NCI-H1417 treated with DMSO at 0.1 percent for 48 hours (cell line): Measurements from ENCODE around the gene CD47.

ENCODE experiments used
- DNase-seq: peaks from one replicate; lab custom pipeline; 2025; lab: John Stamatoyannopoulos, UW

CD47 gene

GRCh38 chr3:108053067-108053466, 37.8 kb downstream of the CD47 start:
- no peak for DNase-seq

GRCh38 chr3:108051005-108051404, 39.8 kb downstream of the CD47 start:
- DNase-seq, result no peak

- DNase-seq, result no peak
These were observed 42.8 kb downstream of the CD47 start for GRCh38 chr3:108047987-108048386.

- no peak for DNase-seq
These were observed 44.6 kb downstream of the CD47 start for GRCh38 chr3:108046247-108046646.

- DNase-seq, result no peak
These were observed 46.1 kb downstream of the CD47 start for GRCh38 chr3:108044699-108045098.

- DNase-seq, result no peak
These were observed 48.5 kb downstream of the CD47 start for GRCh38 chr3:108042300-108042699.

GRCh38 chr3:108041253-108041652, 49.6 kb downstream of the CD47 start:
- DNase-seq, result no peak

- DNase-seq, result no peak
These were observed 53.1 kb downstream of the CD47 start for GRCh38 chr3:108037770-108038169.

- no peak for DNase-seq
These were observed 53.7 kb downstream of the CD47 start for GRCh38 chr3:108036984-108037741.

GRCh38 chr3:108036401-108036800, 54.4 kb downstream of the CD47 start:
- no peak for DNase-seq

GRCh38 chr3:108035751-108036150, 55.1 kb downstream of the CD47 start:
- no peak for DNase-seq

- no peak for DNase-seq
These were observed 58.9 kb downstream of the CD47 start for GRCh38 chr3:108031895-108032294.

GRCh38 chr3:108030960-108031359, 59.9 kb downstream of the CD47 start:
- DNase-seq, result no peak

- DNase-seq, result no peak
These were observed 61.4 kb downstream of the CD47 start for GRCh38 chr3:108029466-108029865.

- no peak for DNase-seq
These were observed 61.9 kb downstream of the CD47 start for GRCh38 chr3:108028896-108029295.

- DNase-seq, result no peak
These were observed 65.7 kb downstream of the CD47 start for GRCh38 chr3:108025177-108025576.

- DNase-seq, result no peak
These were observed 66.5 kb downstream of the CD47 start for GRCh38 chr3:108024146-108024850.

- no peak for DNase-seq
These were observed 68.3 kb downstream of the CD47 start for GRCh38 chr3:108022256-108023150.

GRCh38 chr3:108021533-108021932, 69.3 kb downstream of the CD47 start:
- no peak for DNase-seq

GRCh38 chr3:108021131-108021530, 69.7 kb downstream of the CD47 start:
- no peak for DNase-seq

GRCh38 chr3:108018552-108018951, 72.3 kb downstream of the CD47 start:
- DNase-seq, result no peak

GRCh38 chr3:108017587-108017986, 73.2 kb downstream of the CD47 start:
- no peak for DNase-seq

GRCh38 chr3:108014943-108015342, 75.9 kb downstream of the CD47 start:
- DNase-seq, result no peak
